OCI-LY1 (cell line): Measurements from ENCODE around the gene EML4.

Experiments
- H2AFZ ChIP-seq: fragments of 200-600 bp; sonication (generic), shearing (Covaris generic); 2 replicates; pipeline ENCODE4 v1.6.0; 2014; ENCODE audit warnings: antibody characterized with exemption, mild to moderate bottlenecking, low read length
- H3F3A ChIP-seq: fragments of 200-600 bp; sonication (generic), shearing (Covaris generic); 2 replicates; pipeline ENCODE4 v1.6.0; 2014; ENCODE audit warnings: mild to moderate bottlenecking, antibody characterized with exemption, low read length, moderate library complexity; ENCODE audit not compliant: insufficient read depth
- H3K27ac ChIP-seq: fragments of 200-600 bp; sonication (generic); 2 replicates; pipeline ENCODE4 v1.5.1; 2014; ENCODE audit warnings: low read length, mixed run types, mild to moderate bottlenecking, low read depth; ENCODE audit not compliant: poor library complexity, severe bottlenecking
- H3K27me3 ChIP-seq: fragments of 200-600 bp; sonication (generic); 2 replicates; pipeline ENCODE4 v1.6.0; 2014; ENCODE audit warnings: antibody characterized with exemption, mild to moderate bottlenecking, low read length, moderate library complexity; ENCODE audit not compliant: insufficient read depth
- H3K36me3 ChIP-seq: fragments of 200-600 bp; sonication (generic); 2 replicates; pipeline ENCODE4 v1.6.1; 2014; ENCODE audit warnings: mild to moderate bottlenecking, antibody characterized with exemption, low read length, moderate library complexity, mixed read lengths; ENCODE audit not compliant: insufficient read depth
- H3K4me1 ChIP-seq: fragments of 200-600 bp; sonication (generic); 2 replicates; pipeline ENCODE4 v1.5.1; 2014; ENCODE audit warnings: mild to moderate bottlenecking, low read length, moderate library complexity; ENCODE audit not compliant: insufficient read depth, severe bottlenecking
- H3K4me2 ChIP-seq: fragments of 200-600 bp; sonication (generic), shearing (Covaris generic); 2 replicates; pipeline ENCODE4 v1.6.1; 2014; ENCODE audit warnings: low read length
- H3K4me3 ChIP-seq: fragments of 200-600 bp; sonication (generic); 2 replicates; pipeline ENCODE4 v1.5.1; 2014; ENCODE audit warnings: low read length, low read depth, mild to moderate bottlenecking, mixed read lengths; ENCODE audit not compliant: poor library complexity, severe bottlenecking
- H3K79me2 ChIP-seq: fragments of 200-600 bp; shearing (Covaris generic); 2 replicates; pipeline ENCODE4 v1.6.1; 2016; ENCODE audit warnings: mixed run types, low read length, mixed read lengths; ENCODE audit not compliant: insufficient read depth
- H3K9ac ChIP-seq: fragments of 200-600 bp; sonication (generic), shearing (Covaris generic); 2 replicates; pipeline ENCODE4 v1.6.1; 2014; ENCODE audit warnings: mild to moderate bottlenecking, low read length, mixed read lengths
- H3K9me2 ChIP-seq: fragments of 200-600 bp; sonication (generic), shearing (Covaris generic); 2 replicates; pipeline ENCODE4 v1.6.1; 2014; ENCODE audit warnings: low read depth, mild to moderate bottlenecking, low read length, mixed read lengths
- H3K9me3 ChIP-seq: fragments of 200-600 bp; shearing (Covaris generic); 2 replicates; pipeline ENCODE4 v1.6.1; 2014; ENCODE audit warnings: low read length, mixed read lengths
- H4K20me1 ChIP-seq: fragments of 200-600 bp; sonication (generic), shearing (Covaris generic); 2 replicates; pipeline ENCODE4 v1.6.0; 2016; ENCODE audit warnings: mild to moderate bottlenecking, low read length; ENCODE audit not compliant: insufficient read depth
- CTCF ChIP-seq: fragments of 200-600 bp; sonication (generic), shearing (Covaris generic); IDR thresholded peaks from 2 replicates; pipeline ENCODE4 v1.5.1; 2017; ENCODE audit warnings: mild to moderate bottlenecking, antibody characterized with exemption, low read length, moderate library complexity, mixed read lengths
- EZH2 ChIP-seq: fragments of 200-600 bp; sonication (generic), shearing (Covaris generic); IDR thresholded peaks from 2 replicates; pipeline ENCODE4 v1.8.0; 2017; ENCODE audit warnings: borderline replicate concordance, mixed run types, mild to moderate bottlenecking, antibody characterized with exemption, low read length, moderate library complexity, mixed read lengths

EML4 gene

GRCh38 chr2:42336361-42336965 is 167.3 kb downstream of the EML4 start:
- Histone ChIP-seq H4K20me1 (no peaks in the 10 kb centered on the region), H3K27ac (no peak overlapping the region), H3K9ac (no peak overlapping the region), H3K4me2 (no peak overlapping the region), H3K4me1 (no peaks in the 10 kb centered on the region), H3K36me3 (peaks cover 61% of the 10 kb centered on the region), H2AFZ (no peak overlapping the region), H3F3A (no peaks in the 10 kb centered on the region), H3K27me3 (no peaks in the 10 kb centered on the region), H3K9me2 (no peaks in the 10 kb centered on the region), H3K79me2 (no peaks in the 10 kb centered on the region), H3K9me3 (no peaks in the 10 kb centered on the region), H3K4me3 (no peak overlapping the region)
- TF ChIP-seq EZH2 (no peak), CTCF (no peak)

- H3K36me3 ChIP-seq: peaks cover 54% of the 10 kb centered on the region
These were observed 168.2 kb downstream of the EML4 start for GRCh38 chr2:42337356-42337820.

GRCh38 chr2:42337846-42338566 is 168.9 kb downstream of the EML4 start:
- H3K27me3 ChIP-seq: no peaks in the 10 kb centered on the region
- H3K36me3 ChIP-seq: peaks cover 47% of the 10 kb centered on the region
- no peaks in the 10 kb centered on the region for H3K4me1 ChIP-seq
- H2AFZ ChIP-seq: no peak overlapping the region
- TF ChIP-seq EZH2 (no peak), CTCF (no peak)
- no peak overlapping the region for H3K4me3 ChIP-seq
- H3F3A ChIP-seq: no peaks in the 10 kb centered on the region
- H3K9ac ChIP-seq: no peak overlapping the region
- no peaks in the 10 kb centered on the region for H3K9me2 ChIP-seq
- H3K79me2 ChIP-seq: no peaks in the 10 kb centered on the region
- no peaks in the 10 kb centered on the region for H4K20me1 ChIP-seq
- no peak overlapping the region for H3K4me2 ChIP-seq
- no peak overlapping the region for H3K27ac ChIP-seq
- no peaks in the 10 kb centered on the region for H3K9me3 ChIP-seq

More at GRCh38 chr2:42337356-42337820, 168.2 kb downstream of the EML4 start:
- Histone ChIP-seq H3K9ac (no peak overlapping the region), H3K9me3 (no peaks in the 10 kb centered on the region), H3K9me2 (no peaks in the 10 kb centered on the region), H3K4me3 (no peak overlapping the region), H3K27me3 (no peaks in the 10 kb centered on the region), H4K20me1 (no peaks in the 10 kb centered on the region), H2AFZ (no peak overlapping the region), H3F3A (no peaks in the 10 kb centered on the region), H3K4me1 (no peaks in the 10 kb centered on the region), H3K79me2 (no peaks in the 10 kb centered on the region), H3K4me2 (no peak overlapping the region), H3K27ac (no peak overlapping the region)
- TF ChIP-seq CTCF: no peak
- TF ChIP-seq EZH2: no peak
